ENCODE measurements around the gene PTH1R.

DNA sequence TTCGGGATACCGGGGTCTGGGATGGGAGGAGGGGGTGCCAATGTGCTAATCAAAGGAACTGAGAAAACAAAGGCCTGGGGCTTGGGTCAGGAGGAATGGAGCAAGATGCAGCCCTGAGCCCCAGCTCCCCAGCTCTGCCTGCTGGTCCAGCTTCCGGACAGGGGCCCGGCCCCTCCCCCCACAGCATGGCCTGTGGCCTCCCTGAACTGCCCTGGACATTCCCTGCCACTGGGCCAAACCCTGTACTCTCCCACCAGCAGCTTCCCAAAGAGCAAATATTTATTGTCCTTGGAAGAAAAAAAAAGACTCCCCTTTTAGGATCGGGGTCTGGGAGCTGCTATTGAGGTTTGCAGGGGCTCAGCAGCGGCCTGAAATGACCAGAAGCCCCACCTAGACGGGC is 8.6 kb upstream of the PTH1R start:
- TF ChIP-seq, protein P1, sequence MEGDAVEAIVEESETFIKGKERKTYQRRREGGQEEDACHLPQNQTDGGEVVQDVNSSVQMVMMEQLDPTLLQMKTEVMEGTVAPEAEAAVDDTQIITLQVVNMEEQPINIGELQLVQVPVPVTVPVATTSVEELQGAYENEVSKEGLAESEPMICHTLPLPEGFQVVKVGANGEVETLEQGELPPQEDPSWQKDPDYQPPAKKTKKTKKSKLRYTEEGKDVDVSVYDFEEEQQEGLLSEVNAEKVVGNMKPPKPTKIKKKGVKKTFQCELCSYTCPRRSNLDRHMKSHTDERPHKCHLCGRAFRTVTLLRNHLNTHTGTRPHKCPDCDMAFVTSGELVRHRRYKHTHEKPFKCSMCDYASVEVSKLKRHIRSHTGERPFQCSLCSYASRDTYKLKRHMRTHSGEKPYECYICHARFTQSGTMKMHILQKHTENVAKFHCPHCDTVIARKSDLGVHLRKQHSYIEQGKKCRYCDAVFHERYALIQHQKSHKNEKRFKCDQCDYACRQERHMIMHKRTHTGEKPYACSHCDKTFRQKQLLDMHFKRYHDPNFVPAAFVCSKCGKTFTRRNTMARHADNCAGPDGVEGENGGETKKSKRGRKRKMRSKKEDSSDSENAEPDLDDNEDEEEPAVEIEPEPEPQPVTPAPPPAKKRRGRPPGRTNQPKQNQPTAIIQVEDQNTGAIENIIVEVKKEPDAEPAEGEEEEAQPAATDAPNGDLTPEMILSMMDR (IDR thresholded peaks at IDR 0.05), result no peak
- TF ChIP-seq POLR2AphosphoS5 (IDR thresholded peaks at IDR 0.05) (no peak), POLR2A (IDR thresholded peaks at IDR 0.05) (no peak), EP300 (IDR thresholded peaks at IDR 0.05) (no peak)

All from suprapubic skin (tissue), 4 donors.